Lung (tissue), 12 donors: ENCODE measurements around the gene FARSA. TPM values are rescaled to one million over a fixed set of nuclear protein-coding genes. Genes with fewer than 3 reads are reported as not detected.
A peak's percentile ranks its signal among the peaks of the same experiment; 100 is the strongest.

ENCODE experiments used
- ATAC-seq: fragments of 200-7000 bp; cut with Tn5 transposase; one replicate; pipeline ENCODE4 v1.9.1; 2020; ENCODE audit warnings: moderate number of reproducible peaks; ENCODE audit not compliant: insufficient read depth, low FRiP score
- DNase-seq, 3 donors: peaks; one replicate each; pipeline ENCODE4 v3.0.0-alpha.2; 2013 to 2017
- H3K27ac ChIP-seq, 2 donors: one replicate each; pipeline ENCODE4 v1.5.1; 2013; ENCODE audit warnings: mild to moderate bottlenecking in 2 of 2, moderate library complexity in 2 of 2, control low read depth in 1 of 2, inconsistent platforms in 1 of 2, low read depth in 1 of 2, low read length in 1 of 2
- H3K27me3 ChIP-seq, 3 donors: one replicate each; pipeline ENCODE4 v1.5.1; 2013; ENCODE audit warnings: low read length in 2 of 3; ENCODE audit not compliant: control insufficient read depth in 3 of 3, insufficient read depth in 3 of 3
- H3K36me3 ChIP-seq, 4 donors: one replicate each; pipeline ENCODE4 v1.5.1; 2013; ENCODE audit warnings: low read length in 4 of 4, mild to moderate bottlenecking in 1 of 4, moderate library complexity in 1 of 4; ENCODE audit not compliant: control insufficient read depth in 4 of 4, insufficient read depth in 4 of 4
- H3K4me1 ChIP-seq, 5 donors: one replicate each; pipeline ENCODE4 v1.5.1; 2013; ENCODE audit warnings: low read length in 5 of 5, mild to moderate bottlenecking in 2 of 5, moderate library complexity in 1 of 5; ENCODE audit not compliant: control insufficient read depth in 5 of 5, insufficient read depth in 5 of 5
- H3K4me3 ChIP-seq: one replicate; pipeline ENCODE4 v1.5.1; 2013; ENCODE audit warnings: mild to moderate bottlenecking, control low read depth, moderate library complexity
- H3K9ac ChIP-seq, 2 donors: one replicate each; pipeline ENCODE4 v1.5.1; 2013; ENCODE audit warnings: low read length in 2 of 2, control low read depth in 1 of 2; ENCODE audit not compliant: insufficient read depth in 1 of 2
- H3K9me3 ChIP-seq, 4 donors: one replicate each; pipeline ENCODE4 v1.5.1; 2013; ENCODE audit warnings: low read length in 3 of 4, mild to moderate bottlenecking in 1 of 4, moderate library complexity in 1 of 4; ENCODE audit not compliant: control insufficient read depth in 4 of 4, insufficient read depth in 3 of 4
- WGBS, 2 donors: extraction: QIAGEN DNeasy Blood & Tissue Kit; methylation state at CpG; one replicate each; pipeline ENCODE4 v1.1.7; 2013; 5-methylcytosine and 5-hydroxymethylcytosine counted together
- polyA plus RNA-seq, 2 donors: library from polyadenylated mRNA; stranded (reverse); fragments of 200-250 nt; gene quantifications; one replicate each; pipeline ENCODE4 v1.2.1, GENCODE V29; 2013
- total RNA-seq, 2 donors: library from RNA; depleted of rRNA in 1 of 2; stranded (reverse); fragments of >200 nt in 1 of 2; gene quantifications; one replicate each; pipeline ENCODE4 v1.2.1, GENCODE V29; 2014 to 2021
- TF ChIP-seq, protein P1 (sequence below): IDR thresholded peaks from 2 replicates; pipeline ENCODE4 v1.5.1; 2012; ENCODE audit warnings: mild to moderate bottlenecking; ENCODE audit errors: control extremely low read depth, extremely low read depth
- donor health status: control.
- donor health status: control.
- donor health status: Bipolar disorder and iron deficiency.
- donor health status: healthy.
- donor health status: DM: yes; HTN: yes; CAD: no.

The FARSA gene
- total and polyA plus RNA-seq, 4 donors: 27.8 to 72.1 (median 52.8) TPM

DNA sequence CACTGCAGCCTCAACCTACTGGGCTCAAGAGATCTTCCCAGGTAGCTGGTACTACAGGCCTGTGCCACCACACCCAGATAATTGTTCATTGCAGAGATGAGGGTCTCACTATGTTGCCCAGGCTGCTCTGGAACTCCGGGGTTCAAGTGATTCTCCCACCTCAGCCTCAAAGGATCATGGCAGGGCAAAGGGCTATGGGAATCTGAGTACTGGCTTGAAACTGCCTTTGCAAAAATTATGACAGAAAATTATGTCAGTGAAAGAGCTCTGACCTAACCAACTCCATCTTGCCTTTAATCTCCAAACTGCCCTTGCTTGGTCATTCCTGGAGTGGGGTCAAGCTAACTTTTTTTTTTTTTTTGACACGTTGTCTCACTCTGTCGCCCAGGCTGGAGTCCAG lies 50.9 kb downstream of the FARSA start:
- TF ChIP-seq, protein P1, sequence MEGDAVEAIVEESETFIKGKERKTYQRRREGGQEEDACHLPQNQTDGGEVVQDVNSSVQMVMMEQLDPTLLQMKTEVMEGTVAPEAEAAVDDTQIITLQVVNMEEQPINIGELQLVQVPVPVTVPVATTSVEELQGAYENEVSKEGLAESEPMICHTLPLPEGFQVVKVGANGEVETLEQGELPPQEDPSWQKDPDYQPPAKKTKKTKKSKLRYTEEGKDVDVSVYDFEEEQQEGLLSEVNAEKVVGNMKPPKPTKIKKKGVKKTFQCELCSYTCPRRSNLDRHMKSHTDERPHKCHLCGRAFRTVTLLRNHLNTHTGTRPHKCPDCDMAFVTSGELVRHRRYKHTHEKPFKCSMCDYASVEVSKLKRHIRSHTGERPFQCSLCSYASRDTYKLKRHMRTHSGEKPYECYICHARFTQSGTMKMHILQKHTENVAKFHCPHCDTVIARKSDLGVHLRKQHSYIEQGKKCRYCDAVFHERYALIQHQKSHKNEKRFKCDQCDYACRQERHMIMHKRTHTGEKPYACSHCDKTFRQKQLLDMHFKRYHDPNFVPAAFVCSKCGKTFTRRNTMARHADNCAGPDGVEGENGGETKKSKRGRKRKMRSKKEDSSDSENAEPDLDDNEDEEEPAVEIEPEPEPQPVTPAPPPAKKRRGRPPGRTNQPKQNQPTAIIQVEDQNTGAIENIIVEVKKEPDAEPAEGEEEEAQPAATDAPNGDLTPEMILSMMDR: no peak
- ATAC-seq (no peak), DNase-seq (no peak)
- no peak overlapping the region for H3K9ac ChIP-seq
- WGBS, 2 donors: 74 to 82% methylated on average over 3 of the region's 3 CpGs
- peaks cover 0 to 9% (median 3%) of the 10 kb centered on the region in 4 donors for H3K9me3 ChIP-seq
- H3K36me3 ChIP-seq: peaks cover 0 to 8% (median 2%) of the 10 kb centered on the region in 4 donors
- no peak overlapping the region for H3K27ac ChIP-seq
- H3K4me1 ChIP-seq: peaks cover 0 to 17% (median 0%) of the 10 kb centered on the region in 5 donors
- H3K27me3 ChIP-seq: peaks cover 0 to 23% (median 14%) of the 10 kb centered on the region in 3 donors
- no peak overlapping the region for H3K4me3 ChIP-seq

GRCh38 chr19:12881172-12881808 lies 52.2 kb downstream of the FARSA start, which contains the start of gene DNASE2:
Gene DNASE2, minus strand, starts transcription at chr19:12881449. Its CDS starts 74 bp downstream, at chr19:12881375.
- TF ChIP-seq, protein P1: no peak
- DNase-seq (peak; percentile 95 to 96 (median 95)), ATAC-seq (peak; percentile 89)
- Histone ChIP-seq H3K9ac (peak within 1 kb of the TSS; percentile 63 to 68), H3K4me3 (peak within 1 kb of the TSS; percentile 63), H3K27ac (peak within 1 kb of the TSS; percentile 83 to 87), H3K4me1 (peaks cover 0 to 17% (median 0%) of the 10 kb centered on the region in 5 donors), H3K27me3 (peaks cover 0 to 21% (median 14%) of the 10 kb centered on the region in 3 donors), H3K9me3 (peaks cover 0 to 9% (median 3%) of the 10 kb centered on the region in 4 donors), H3K36me3 (peaks cover 0 to 8% (median 2%) of the 10 kb centered on the region in 4 donors)
- WGBS, 2 donors: 0 to 1% methylated on average over 33 to 38 of the region's 38 CpGs

GRCh38 chr19:12880551-12881171 lies 52.9 kb downstream of the FARSA start:
- ATAC-seq: no peak

More at GRCh38 chr19:12880551-12881171, 52.9 kb downstream of the FARSA start:
- Histone ChIP-seq H3K4me1 (peaks cover 0 to 14% (median 0%) of the 10 kb centered on the region in 5 donors), H3K27ac (peak overlapping the region; percentile 83 to 87), H3K27me3 (peaks cover 0 to 17% (median 14%) of the 10 kb centered on the region in 3 donors), H3K4me3 (peak overlapping the region; percentile 63), H3K36me3 (peaks cover 0 to 13% (median 2%) of the 10 kb centered on the region in 4 donors), H3K9ac (peak overlapping the region; percentile 53 to 63), H3K9me3 (peaks cover 0 to 9% (median 3%) of the 10 kb centered on the region in 4 donors)
- WGBS, 2 donors: 14 to 15% methylated on average over 29 of the region's 29 CpGs
- TF ChIP-seq, protein P1: no peak
- DNase-seq: peak; percentile 35 to 41 (median 37)
